Activated CD4-positive, alpha-beta T cell treated with anti-CD3 and anti-CD28 coated beads, Interleukin-2, amount 50 U/mL, for 4 hours (primary cell): Measurements from ENCODE around the gene PPP2R1B.

Experiments used
- DNase-seq, 2 experiments: peaks; one replicate each; pipeline ENCODE4 v3.0.0-alpha.2; 2020

Gene PPP2R1B

GRCh38 chr11:111745719-111746504 lies 20.3 kb downstream of the PPP2R1B start:
- DNase-seq, result no peak

GRCh38 chr11:111743700-111744099 lies 22.5 kb downstream of the PPP2R1B start:
- DNase-seq, result no peak

GRCh38 chr11:111741751-111742150 lies 24.4 kb downstream of the PPP2R1B start:
- DNase-seq, result no peak

GRCh38 chr11:111739299-111739698 lies 26.9 kb downstream of the PPP2R1B start:
- DNase-seq, result no peak

- DNase-seq, result no peak
These were observed 28.6 kb downstream of the PPP2R1B start for GRCh38 chr11:111737444-111738210.

GRCh38 chr11:111736621-111737443 lies 29.4 kb downstream of the PPP2R1B start:
- no peak for DNase-seq

GRCh38 chr11:111736181-111736590 lies 30.0 kb downstream of the PPP2R1B start:
- no peak for DNase-seq

- no peak for DNase-seq
These were observed 30.7 kb downstream of the PPP2R1B start for GRCh38 chr11:111735262-111736116.

GRCh38 chr11:111734954-111735261 lies 31.3 kb downstream of the PPP2R1B start:
- no peak for DNase-seq

- no peak for DNase-seq
These were observed 31.9 kb downstream of the PPP2R1B start for GRCh38 chr11:111734101-111734953.

- DNase-seq, result no peak
These were observed 32.5 kb downstream of the PPP2R1B start for GRCh38 chr11:111733611-111734088.

GRCh38 chr11:111733016-111733415 lies 33.2 kb downstream of the PPP2R1B start:
- DNase-seq, result no peak

- no peak for DNase-seq
These were observed 34.4 kb downstream of the PPP2R1B start for GRCh38 chr11:111731821-111732220.

GRCh38 chr11:111730871-111731591 lies 35.2 kb downstream of the PPP2R1B start:
- no peak for DNase-seq

GRCh38 chr11:111729831-111730311 lies 36.3 kb downstream of the PPP2R1B start:
- no peak for DNase-seq

- no peak for DNase-seq
These were observed 36.9 kb downstream of the PPP2R1B start for GRCh38 chr11:111729071-111729830.

- no peak for DNase-seq
These were observed 38.8 kb downstream of the PPP2R1B start for GRCh38 chr11:111727431-111727830.

- no peak for DNase-seq
These were observed 39.9 kb downstream of the PPP2R1B start for GRCh38 chr11:111726301-111726713.

- DNase-seq, result no peak
These were observed 40.6 kb downstream of the PPP2R1B start for GRCh38 chr11:111725621-111726020.
